Measurements from ENCODE around the gene PTGDS. TPM values are rescaled to one million over a fixed set of nuclear protein-coding genes. Genes with fewer than 3 reads are reported as not detected.
A peak's percentile ranks its signal among the peaks of the same experiment; 100 is the strongest.

PTGDS gene
- total RNA-seq, 1 donor from 2014 or later, result 0.26 TPM

- no peak overlapping the region for H3K4me3 ChIP-seq (ENCODE audit: low read depth, low read length)
- H3K27me3 ChIP-seq (ENCODE audit: control insufficient read depth, insufficient read depth, low read length), result no peaks in the 10 kb centered on the region
- no peaks in the 10 kb centered on the region for H3K36me3 ChIP-seq (ENCODE audit: control insufficient read depth, insufficient read depth, low read length)
- no peak for FAIRE-seq
- no peak for DNase-seq (ENCODE audit: low read depth)
- TF ChIP-seq CTCF (IDR thresholded peaks at IDR 0.05; ENCODE audit: insufficient read depth, low read length, severe bottlenecking), result no peak
Measured at GRCh38 chr9:137022662-137023008, 45.3 kb downstream of the PTGDS start.

GRCh38 chr9:137023157-137023556, 45.9 kb downstream of the PTGDS start:
- no peak for TF ChIP-seq CTCF (IDR thresholded peaks at IDR 0.05; ENCODE audit: insufficient read depth, low read length, severe bottlenecking)
- Histone ChIP-seq H3K36me3 (ENCODE audit: control insufficient read depth, insufficient read depth, low read length) (no peaks in the 10 kb centered on the region), H3K4me3 (ENCODE audit: low read depth, low read length) (no peak overlapping the region), H3K27me3 (ENCODE audit: control insufficient read depth, insufficient read depth, low read length) (no peaks in the 10 kb centered on the region)
- FAIRE-seq (no peak), DNase-seq (ENCODE audit: low read depth) (no peak)

GRCh38 chr9:137023583-137023991, 46.3 kb downstream of the PTGDS start:
- no peak for DNase-seq (ENCODE audit: low read depth)
- Histone ChIP-seq H3K4me3 (ENCODE audit: low read depth, low read length) (no peak overlapping the region), H3K36me3 (ENCODE audit: control insufficient read depth, insufficient read depth, low read length) (no peaks in the 10 kb centered on the region), H3K27me3 (ENCODE audit: control insufficient read depth, insufficient read depth, low read length) (no peaks in the 10 kb centered on the region)
- TF ChIP-seq CTCF (IDR thresholded peaks at IDR 0.05; ENCODE audit: insufficient read depth, low read length, severe bottlenecking), result no peak
- FAIRE-seq, result no peak

- no peaks in the 10 kb centered on the region for H3K27me3 ChIP-seq (ENCODE audit: control insufficient read depth, insufficient read depth, low read length)
- DNase-seq (ENCODE audit: low read depth), result peak; percentile 44
- TF ChIP-seq CTCF (IDR thresholded peaks at IDR 0.05; ENCODE audit: insufficient read depth, low read length, severe bottlenecking), result peak; percentile 31
- no peak for FAIRE-seq
- H3K4me3 ChIP-seq (ENCODE audit: low read depth, low read length), result no peak overlapping the region
- no peaks in the 10 kb centered on the region for H3K36me3 ChIP-seq (ENCODE audit: control insufficient read depth, insufficient read depth, low read length)
Measured at GRCh38 chr9:137025517-137025966, 48.2 kb downstream of the PTGDS start.

- Histone ChIP-seq H3K36me3 (ENCODE audit: control insufficient read depth, insufficient read depth, low read length) (no peaks in the 10 kb centered on the region), H3K27me3 (ENCODE audit: control insufficient read depth, insufficient read depth, low read length) (no peaks in the 10 kb centered on the region), H3K4me3 (ENCODE audit: low read depth, low read length) (no peak overlapping the region)
- TF ChIP-seq CTCF (IDR thresholded peaks at IDR 0.05; ENCODE audit: insufficient read depth, low read length, severe bottlenecking), result no peak
- no peak for FAIRE-seq
- no peak for DNase-seq (ENCODE audit: low read depth)
Measured at GRCh38 chr9:137026384-137026783, 49.1 kb downstream of the PTGDS start.

GRCh38 chr9:137026828-137027227, 49.5 kb downstream of the PTGDS start:
- Histone ChIP-seq H3K4me3 (ENCODE audit: low read depth, low read length) (no peak overlapping the region), H3K27me3 (ENCODE audit: control insufficient read depth, insufficient read depth, low read length) (no peaks in the 10 kb centered on the region), H3K36me3 (ENCODE audit: control insufficient read depth, insufficient read depth, low read length) (no peaks in the 10 kb centered on the region)
- no peak for TF ChIP-seq CTCF (IDR thresholded peaks at IDR 0.05; ENCODE audit: insufficient read depth, low read length, severe bottlenecking)
- DNase-seq (ENCODE audit: low read depth) (no peak), FAIRE-seq (no peak)
